ENCODE data around the gene MRLN. TPM values are rescaled to one million over a fixed set of nuclear protein-coding genes. Genes with fewer than 3 reads are reported as not detected.

Gene MRLN
- total RNA-seq, 4 donors from 2014 or later = not detected

DNA sequence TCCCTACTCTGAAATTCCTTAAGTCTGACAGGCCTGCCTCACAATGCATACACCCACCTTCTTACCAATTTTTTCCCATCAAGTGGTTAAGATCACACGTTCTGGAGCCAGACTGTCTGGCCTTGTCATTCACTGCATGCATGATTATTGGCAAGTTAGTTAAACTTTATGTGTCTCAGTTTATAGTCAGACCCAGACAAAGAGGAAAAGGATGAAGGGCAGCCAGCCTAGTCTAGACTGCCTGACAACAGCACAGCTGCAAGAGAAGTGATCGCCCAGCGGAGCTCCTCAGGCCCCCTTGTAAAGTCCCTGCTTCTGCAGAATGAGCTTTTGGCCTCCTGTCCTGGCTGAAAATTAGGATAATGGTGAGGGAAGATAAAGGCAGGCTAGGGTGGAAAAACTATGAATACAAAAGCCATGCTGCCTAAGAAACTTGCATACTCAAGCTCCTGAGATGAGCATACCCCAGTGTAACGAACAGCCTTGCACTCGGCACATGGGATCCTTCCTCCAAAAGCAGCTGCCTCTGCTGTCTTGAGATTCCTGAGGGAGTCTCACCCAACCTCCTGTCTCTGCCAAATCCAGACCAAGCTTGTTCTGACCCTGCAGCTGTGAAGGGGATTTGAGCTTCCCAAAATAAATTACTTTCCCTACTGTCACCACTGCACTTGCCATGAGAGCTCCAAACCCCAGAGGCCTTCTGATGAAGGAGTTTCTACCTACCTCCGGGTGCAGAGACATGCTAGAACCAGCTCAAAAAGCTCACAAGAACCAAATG lies 26.7 kb upstream of the MRLN start:
- in situ Hi-C loops (cut with MboI; ENCODE audit: low pct_ligation_motif_present in 1 of 4, low pct_unique_long_range_greater_than_20kb in 1 of 4, low sequenced_read_pairs in 3 of 4) = no loop called here
- peaks cover 0 to 8% of the 10 kb centered on the region in 2 donors for H3K9me3 ChIP-seq
- H3K4me1 ChIP-seq = no peaks in the 10 kb centered on the region
- no peak overlapping the region for H3K27ac ChIP-seq
- H3K4me3 ChIP-seq = no peak overlapping the region
- no peaks in the 10 kb centered on the region for H3K27me3 ChIP-seq
- H3K36me3 ChIP-seq = no peaks in the 10 kb centered on the region
- TF ChIP-seq POLR2AphosphoS5 (IDR thresholded peaks at IDR 0.05) (no peak), POLR2A (IDR thresholded peaks at IDR 0.05) (no peak), EP300 (IDR thresholded peaks at IDR 0.05; ENCODE audit: low read depth) (no peak)
- TF ChIP-seq, protein P1, sequence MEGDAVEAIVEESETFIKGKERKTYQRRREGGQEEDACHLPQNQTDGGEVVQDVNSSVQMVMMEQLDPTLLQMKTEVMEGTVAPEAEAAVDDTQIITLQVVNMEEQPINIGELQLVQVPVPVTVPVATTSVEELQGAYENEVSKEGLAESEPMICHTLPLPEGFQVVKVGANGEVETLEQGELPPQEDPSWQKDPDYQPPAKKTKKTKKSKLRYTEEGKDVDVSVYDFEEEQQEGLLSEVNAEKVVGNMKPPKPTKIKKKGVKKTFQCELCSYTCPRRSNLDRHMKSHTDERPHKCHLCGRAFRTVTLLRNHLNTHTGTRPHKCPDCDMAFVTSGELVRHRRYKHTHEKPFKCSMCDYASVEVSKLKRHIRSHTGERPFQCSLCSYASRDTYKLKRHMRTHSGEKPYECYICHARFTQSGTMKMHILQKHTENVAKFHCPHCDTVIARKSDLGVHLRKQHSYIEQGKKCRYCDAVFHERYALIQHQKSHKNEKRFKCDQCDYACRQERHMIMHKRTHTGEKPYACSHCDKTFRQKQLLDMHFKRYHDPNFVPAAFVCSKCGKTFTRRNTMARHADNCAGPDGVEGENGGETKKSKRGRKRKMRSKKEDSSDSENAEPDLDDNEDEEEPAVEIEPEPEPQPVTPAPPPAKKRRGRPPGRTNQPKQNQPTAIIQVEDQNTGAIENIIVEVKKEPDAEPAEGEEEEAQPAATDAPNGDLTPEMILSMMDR (IDR thresholded peaks at IDR 0.05) = no peak
- no peak for DNase-seq
- WGBS, 2 donors (ENCODE audit: low coverage in 1 of 2) = 70 to 83% methylated on average over 4 to 6 of the region's 6 CpGs
- intact Hi-C loops (cut with DNase I; ENCODE audit: low total_unique reads) = no loop called here

DNA sequence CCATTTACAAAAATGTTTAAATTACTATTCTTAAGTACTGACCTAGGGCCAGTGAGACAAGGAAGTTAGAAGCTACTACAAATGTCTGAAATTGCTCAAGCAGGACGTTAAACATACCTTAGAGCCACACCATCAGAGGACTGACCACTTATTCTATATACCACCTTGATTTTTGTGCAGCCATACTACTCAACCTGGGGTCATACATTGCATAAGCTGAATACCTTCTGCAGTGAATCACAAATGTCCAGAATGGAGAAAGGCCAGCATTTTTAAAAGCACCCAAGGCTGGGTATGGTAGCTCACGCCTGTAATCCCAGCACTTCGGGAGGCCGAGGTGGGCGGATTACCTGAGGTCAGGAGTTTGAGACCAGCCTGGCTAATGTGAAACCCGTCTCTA lies 21.2 kb upstream of the MRLN start:
- intact Hi-C loops (cut with DNase I; ENCODE audit: low total_unique reads) (no loop called here), in situ Hi-C loops (cut with MboI; ENCODE audit: low pct_ligation_motif_present in 1 of 4, low pct_unique_long_range_greater_than_20kb in 1 of 4, low sequenced_read_pairs in 3 of 4) (no loop called here)
- Histone ChIP-seq H3K27ac (no peak overlapping the region), H3K36me3 (no peaks in the 10 kb centered on the region), H3K4me3 (no peak overlapping the region), H3K4me1 (peaks cover 0 to 23% (median 9%) of the 10 kb centered on the region in 4 donors), H3K9me3 (peaks cover 0 to 8% of the 10 kb centered on the region in 2 donors), H3K27me3 (no peaks in the 10 kb centered on the region)
- no peak for DNase-seq
- TF ChIP-seq, protein P1 (IDR thresholded peaks at IDR 0.05) = no peak
- no peak for TF ChIP-seq POLR2AphosphoS5 (IDR thresholded peaks at IDR 0.05)
- TF ChIP-seq EP300 (IDR thresholded peaks at IDR 0.05; ENCODE audit: low read depth) = no peak
- TF ChIP-seq POLR2A (IDR thresholded peaks at IDR 0.05) = no peak
- 63 to 94% methylated on average over 1 to 6 of the region's 6 CpGs for WGBS, 2 donors (ENCODE audit: low coverage in 1 of 2)

DNA sequence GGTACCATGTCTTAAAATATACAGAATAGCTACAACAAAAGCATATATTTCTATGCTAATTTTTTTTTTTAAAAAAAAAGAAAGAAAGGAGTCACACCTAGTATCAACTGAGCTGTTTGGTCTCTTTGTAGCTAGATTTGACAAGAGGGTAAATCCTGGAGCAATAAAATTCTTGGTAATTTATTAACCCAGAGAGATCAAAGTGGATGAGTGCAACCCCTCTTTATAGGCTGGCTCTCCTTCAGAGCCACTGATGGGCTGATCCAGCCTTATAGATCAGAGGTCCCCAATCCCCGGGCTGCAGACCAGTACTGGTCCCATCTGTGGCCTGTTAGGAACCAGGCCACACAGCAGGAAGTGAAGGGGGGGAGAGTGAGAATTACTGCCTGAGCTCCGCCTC lies 19.8 kb upstream of the MRLN start:
- Histone ChIP-seq H3K4me1 (peaks cover 0 to 23% (median 9%) of the 10 kb centered on the region in 4 donors), H3K9me3 (peaks cover 0 to 8% of the 10 kb centered on the region in 2 donors), H3K27ac (no peak overlapping the region), H3K4me3 (no peak overlapping the region), H3K36me3 (no peaks in the 10 kb centered on the region), H3K27me3 (no peaks in the 10 kb centered on the region)
- intact Hi-C loops (cut with DNase I; ENCODE audit: low total_unique reads) (no loop called here), in situ Hi-C loops (cut with MboI; ENCODE audit: low pct_ligation_motif_present in 1 of 4, low pct_unique_long_range_greater_than_20kb in 1 of 4, low sequenced_read_pairs in 3 of 4) (no loop called here)
- 70% methylated on average over 2 of the region's 2 CpGs; no CpG with 5 or more reads in 1 of the 2 donors for WGBS, 2 donors (ENCODE audit: low coverage in 1 of 2)
- TF ChIP-seq EP300 (IDR thresholded peaks at IDR 0.05; ENCODE audit: low read depth) (no peak), POLR2A (IDR thresholded peaks at IDR 0.05) (no peak), POLR2AphosphoS5 (IDR thresholded peaks at IDR 0.05) (no peak)
- TF ChIP-seq, protein P1 (IDR thresholded peaks at IDR 0.05) = no peak
- no peak for DNase-seq

DNA sequence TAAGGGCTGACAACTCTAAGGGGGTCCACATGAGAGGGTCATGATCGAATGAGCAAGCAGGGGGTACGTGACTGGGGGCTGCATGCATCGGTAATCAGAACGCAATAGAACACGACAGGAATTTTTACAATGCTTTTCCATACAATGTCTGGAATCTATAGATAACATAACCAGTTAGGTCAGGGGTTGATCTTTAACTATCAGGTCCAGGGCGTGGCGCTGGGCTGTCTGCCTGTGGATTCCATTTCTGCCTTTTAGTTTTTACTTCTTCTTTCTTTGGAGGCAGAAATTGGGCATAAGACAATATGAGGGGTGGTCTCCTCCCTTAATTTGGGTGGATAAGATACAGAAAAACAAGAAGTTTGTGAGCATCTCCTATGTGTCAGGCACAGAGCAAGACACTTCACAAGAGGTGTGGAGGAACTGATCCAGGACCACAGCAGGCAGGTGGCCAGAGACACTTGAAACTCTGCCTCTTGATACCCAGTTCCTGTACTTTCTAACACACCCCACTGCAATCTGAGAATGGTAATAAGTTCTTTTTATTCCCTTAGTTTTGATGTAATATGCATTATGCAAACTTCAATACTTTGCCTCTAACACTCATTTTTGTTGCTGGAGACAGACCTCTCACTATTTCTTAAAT lies 18.0 kb upstream of the MRLN start:
- TF ChIP-seq, protein P1 (IDR thresholded peaks at IDR 0.05) = no peak
- TF ChIP-seq POLR2A (IDR thresholded peaks at IDR 0.05) (no peak), POLR2AphosphoS5 (IDR thresholded peaks at IDR 0.05) (no peak)
- Histone ChIP-seq H3K36me3 (no peaks in the 10 kb centered on the region), H3K27me3 (no peaks in the 10 kb centered on the region), H3K9me3 (no peaks in the 10 kb centered on the region), H3K27ac (peak overlapping the region; percentile 18 to 73 (median 38)), H3K4me1 (peaks cover 0 to 23% (median 9%) of the 10 kb centered on the region in 4 donors), H3K4me3 (no peak overlapping the region)
- DNase-seq = peak; percentile 47
- WGBS, 2 donors (ENCODE audit: low coverage in 1 of 2) = 65% methylated on average over 7 of the region's 7 CpGs; no CpG with 5 or more reads in 1 of the 2 donors
- in situ Hi-C loops (cut with MboI; ENCODE audit: low pct_ligation_motif_present in 1 of 4, low pct_unique_long_range_greater_than_20kb in 1 of 4, low sequenced_read_pairs in 3 of 4) (no loop called here), intact Hi-C loops (cut with DNase I; ENCODE audit: low total_unique reads) (no loop called here)
